ENCODE results near the gene PTGDS.
"Not testable (repeated sequence)": the region's sequence is repeated elsewhere in the genome, so short reads cannot be mapped to it uniquely, and the experiment has no call there.

PTGDS gene

DNA sequence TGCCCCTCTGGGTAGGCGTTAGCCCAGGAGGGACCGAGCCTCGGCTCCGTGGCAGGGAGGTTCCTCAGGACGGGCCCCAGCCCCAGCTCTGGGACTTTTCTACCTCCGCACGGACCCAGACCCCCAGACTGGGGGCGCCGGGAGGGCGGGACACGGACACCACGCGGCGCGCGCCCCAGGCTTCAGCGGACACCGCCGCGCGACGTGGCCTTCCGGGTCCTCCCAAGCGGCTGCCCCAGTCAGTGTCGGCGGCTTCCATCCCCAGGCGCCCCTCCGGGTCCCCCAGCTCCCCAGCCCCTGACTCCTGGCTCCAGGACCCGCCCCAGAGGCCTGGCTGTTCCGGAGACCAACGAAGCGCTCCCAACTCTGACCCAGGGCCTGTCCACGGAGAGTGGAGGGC lies 8.5 kb downstream of the PTGDS start:
- in situ Hi-C loops (cut with MboI; ENCODE audit: low sequenced_read_pairs) = no loop called here

DNA sequence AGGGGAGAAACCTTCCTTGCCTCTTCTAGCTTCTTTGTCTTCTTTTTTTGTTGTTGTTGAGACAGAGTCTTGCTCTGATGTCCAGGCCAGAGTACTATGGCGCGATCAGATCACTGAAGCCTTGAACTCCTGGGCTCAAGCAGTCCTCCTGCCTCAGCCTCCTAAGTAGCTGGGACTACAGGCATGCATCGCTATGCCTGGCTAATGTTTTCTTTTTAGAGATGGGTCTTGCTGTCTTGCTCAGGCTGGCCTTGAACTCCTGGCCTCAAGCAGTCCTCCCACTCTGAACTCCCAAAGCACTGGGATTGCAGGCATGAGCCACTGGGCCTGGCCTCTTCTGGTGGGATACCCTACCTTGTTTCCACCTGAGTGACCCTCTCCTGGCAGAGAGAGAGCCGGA lies 11.6 kb downstream of the PTGDS start:
- in situ Hi-C loops (cut with MboI; ENCODE audit: low sequenced_read_pairs) = no loop called here

- in situ Hi-C loops (cut with MboI; ENCODE audit: low sequenced_read_pairs) = no loop called here
Measured at GRCh38 chr9:136990242-136990911, 13.1 kb downstream of the PTGDS start.

DNA sequence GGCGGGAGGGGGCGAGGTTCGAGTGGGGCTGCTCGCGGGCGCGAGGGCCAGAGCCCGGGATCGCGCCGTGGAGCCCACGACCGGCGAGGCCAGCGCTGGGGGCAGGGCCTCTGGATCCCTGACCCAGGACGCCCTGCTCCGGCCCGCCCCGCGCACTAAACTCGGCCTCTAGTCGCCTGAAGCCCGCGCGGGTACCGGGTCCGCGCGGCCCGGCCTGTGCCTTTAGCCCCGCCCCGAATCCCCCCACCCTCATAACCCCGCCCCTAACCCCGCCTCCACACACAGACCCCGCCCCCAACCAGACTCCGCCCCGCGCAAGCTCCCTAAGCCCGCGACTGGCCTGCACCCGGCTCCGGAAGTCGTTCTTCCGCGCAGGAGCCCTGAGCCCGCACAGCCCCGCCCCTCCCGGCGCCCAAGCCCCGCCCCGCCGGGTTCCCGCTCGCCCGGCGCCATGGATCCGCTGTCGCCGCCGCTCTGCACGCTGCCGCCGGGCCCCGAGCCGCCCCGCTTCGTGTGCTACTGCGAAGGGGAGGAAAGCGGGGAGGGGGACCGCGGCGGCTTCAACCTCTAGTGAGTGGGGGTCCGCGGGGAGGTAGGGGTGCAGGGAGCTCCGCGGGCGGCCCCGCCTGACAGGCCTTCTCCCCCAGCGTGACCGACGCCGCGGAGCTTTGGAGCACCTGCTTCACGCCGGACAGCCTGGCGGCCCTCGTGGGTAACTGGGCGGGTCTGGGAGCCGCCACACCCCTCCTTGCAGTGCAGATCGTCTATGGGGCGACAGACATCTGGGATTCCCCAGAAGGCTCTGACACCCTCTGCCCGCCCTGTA lies 14.9 kb downstream of the PTGDS start, which contains the start of gene PAXX:
Gene PAXX (plus strand): TSS at position 430 of the 826 bp plus-strand sequence. CDS start 22 bp downstream, at position 452.
- in situ Hi-C loops (cut with MboI; ENCODE audit: low sequenced_read_pairs) = no loop called here

GRCh38 chr9:136992819-136993369 lies 15.6 kb downstream of the PTGDS start:
- in situ Hi-C loops (cut with MboI; ENCODE audit: low sequenced_read_pairs) = no loop called here

DNA sequence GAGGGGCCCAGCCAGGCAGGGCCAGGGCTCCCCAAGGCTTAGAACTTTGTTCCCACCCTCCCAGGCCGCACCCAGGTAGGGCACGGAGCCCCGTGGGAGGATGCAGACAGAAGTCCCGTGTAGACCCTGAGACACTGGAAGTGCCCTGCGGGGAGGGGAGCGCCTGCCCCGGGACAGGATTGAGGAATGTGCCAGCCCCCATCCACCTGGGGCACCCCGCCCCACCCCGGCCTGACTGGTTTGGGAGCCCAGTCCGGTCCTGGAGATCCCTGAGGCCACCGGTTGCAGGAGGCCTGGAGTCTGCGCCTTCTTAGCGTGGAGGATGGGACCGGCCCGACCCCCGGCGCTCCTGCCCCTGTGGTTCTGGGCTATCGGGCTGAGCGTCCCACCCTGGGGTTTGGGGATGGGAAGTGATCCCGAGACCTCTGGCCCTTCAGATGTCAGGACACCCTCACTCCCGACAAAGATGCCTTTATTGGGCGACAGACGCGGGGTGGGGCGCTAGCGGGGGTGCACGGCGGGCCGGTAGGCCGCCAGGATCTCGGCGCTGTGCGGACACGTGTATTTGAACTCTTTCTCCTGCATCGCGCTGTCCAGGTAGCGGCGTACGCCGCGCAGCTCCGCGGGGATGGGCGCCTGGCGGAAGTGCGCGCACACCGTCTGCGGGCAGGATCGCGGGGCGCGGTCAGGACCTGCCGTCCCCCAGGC lies 17.0 kb downstream of the PTGDS start:
- in situ Hi-C loops (cut with MboI; ENCODE audit: low sequenced_read_pairs) = no loop called here

DNA sequence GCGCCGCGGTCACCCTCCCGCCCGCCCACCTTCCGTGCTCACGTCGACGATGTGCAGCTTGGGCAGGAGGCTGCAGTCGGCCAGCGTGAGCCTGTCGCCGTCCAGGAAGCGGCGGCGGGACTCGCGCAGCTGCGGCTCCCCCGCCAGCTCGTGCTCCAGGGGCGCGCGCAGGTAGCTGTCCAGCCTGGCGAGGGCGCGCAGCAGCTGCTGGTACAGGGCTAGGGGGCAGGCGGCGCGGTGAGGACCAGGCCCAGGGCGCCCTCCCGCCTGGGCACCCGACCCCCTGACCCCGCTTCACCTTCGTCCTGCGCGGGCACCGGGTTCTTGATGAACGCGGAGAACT lies 17.6 kb downstream of the PTGDS start:
- in situ Hi-C loops (cut with MboI; ENCODE audit: low sequenced_read_pairs) = no loop called here

DNA sequence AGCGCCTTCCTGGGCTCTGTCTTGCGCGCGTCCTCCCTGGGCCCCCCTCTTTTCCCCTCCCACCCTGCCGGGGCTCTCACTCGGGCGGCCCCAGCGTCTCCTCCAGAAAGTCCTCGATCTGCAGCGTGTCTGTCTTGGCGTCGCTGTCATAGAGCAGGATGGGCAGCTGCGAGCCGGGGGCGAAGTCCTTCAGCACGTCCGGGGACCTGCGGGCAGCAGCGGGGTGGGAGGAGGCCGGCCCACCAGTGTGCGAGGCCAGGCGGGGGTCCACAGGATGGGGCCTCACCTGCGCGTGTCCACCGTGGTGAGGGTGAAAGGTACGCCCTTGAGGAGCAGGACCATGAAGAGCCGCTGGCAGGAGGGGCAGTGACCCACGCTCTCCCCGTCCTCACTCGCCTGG lies 18.1 kb downstream of the PTGDS start:
- in situ Hi-C loops (cut with MboI; ENCODE audit: low sequenced_read_pairs) = no loop called here

DNA sequence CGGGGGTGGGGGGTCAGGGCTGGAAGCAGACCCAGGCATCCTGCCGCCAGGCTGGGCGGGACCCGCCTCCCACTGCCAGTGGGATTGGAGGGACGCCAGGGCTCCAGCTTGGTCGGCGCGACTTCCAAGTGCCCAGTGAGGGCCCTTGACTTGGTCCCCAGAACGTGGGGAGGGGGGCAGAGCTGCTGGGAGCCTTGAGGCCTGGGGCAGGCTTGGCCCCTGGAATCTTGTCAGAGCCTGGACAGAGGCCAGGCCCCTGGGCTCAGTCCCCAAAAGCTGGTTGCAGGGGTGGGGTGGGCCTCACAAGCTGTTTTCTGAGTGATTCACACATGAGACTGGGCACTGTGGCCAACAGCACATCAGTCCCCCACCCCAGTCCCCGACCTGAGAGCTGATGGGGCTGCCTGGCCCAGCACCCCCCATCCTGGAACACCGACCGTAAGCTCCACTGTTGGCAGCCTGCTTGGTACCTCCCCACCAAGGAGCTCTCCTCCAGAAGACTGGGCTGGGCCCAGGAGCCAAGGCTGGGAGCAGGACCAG lies 18.5 kb downstream of the PTGDS start:
- in situ Hi-C loops (cut with MboI; ENCODE audit: low sequenced_read_pairs) = no loop called here

DNA sequence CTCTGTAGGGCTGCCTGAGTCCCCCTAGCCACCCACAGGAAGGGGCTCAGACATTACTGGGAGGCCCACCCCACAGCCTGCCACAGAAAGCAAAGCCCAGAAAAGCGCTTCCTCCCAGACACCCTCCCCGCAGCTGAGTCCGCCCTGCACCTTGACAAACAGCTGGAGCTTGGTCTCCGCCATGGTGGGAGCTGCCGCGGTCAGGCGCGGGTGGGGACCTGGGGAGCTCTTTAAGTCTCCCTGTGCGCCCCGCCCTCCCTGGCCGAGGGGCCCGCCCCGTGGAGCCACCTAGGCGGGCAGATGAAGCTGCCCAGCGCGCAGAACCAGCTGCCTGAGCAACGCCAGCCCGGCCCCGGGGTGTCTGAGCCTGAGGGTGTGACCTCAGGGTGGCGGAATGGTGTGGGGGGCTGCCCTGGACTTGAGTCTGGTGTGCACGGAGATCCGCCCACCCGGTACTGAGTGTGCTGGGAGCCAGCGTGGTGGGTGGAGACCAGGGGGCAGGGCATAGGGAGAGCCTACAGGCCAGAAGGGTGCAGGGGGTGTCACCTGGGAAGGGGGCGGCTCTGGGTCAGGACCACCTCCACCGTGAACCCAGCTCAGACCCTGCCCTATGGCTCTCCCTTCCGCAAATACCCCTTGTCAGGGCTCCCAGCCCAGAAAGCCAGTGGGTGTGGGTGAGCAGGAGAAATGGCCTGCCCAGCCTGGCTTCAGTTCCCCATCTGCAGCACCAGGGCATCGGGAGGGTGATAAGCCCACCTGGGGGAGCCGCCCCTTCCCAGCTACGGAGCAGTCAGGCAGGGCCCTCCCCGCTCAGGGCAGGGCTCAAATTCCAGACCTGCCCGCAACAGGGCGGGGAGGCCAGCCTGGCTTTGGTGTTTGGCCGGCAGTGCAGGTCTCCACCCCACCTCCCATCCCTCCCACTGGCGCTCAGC lies 19.3 kb downstream of the PTGDS start, which contains the start of gene CLIC3:
Gene CLIC3 (minus strand): TSS at position 208 of the 932 bp plus-strand sequence. CDS start 25 bp downstream, at position 183.
- in situ Hi-C loops (cut with MboI; ENCODE audit: low sequenced_read_pairs) = no loop called here

GRCh38 chr9:136997371-136997770 lies 20.1 kb downstream of the PTGDS start:
- in situ Hi-C loops (cut with MboI; ENCODE audit: low sequenced_read_pairs) = no loop called here

GRCh38 chr9:136997830-136998234 lies 20.5 kb downstream of the PTGDS start:
- in situ Hi-C loops (cut with MboI; ENCODE audit: low sequenced_read_pairs) = no loop called here

GRCh38 chr9:137000177-137000930 lies 23.1 kb downstream of the PTGDS start:
- in situ Hi-C loops (cut with MboI; ENCODE audit: low sequenced_read_pairs) = no loop called here

DNA sequence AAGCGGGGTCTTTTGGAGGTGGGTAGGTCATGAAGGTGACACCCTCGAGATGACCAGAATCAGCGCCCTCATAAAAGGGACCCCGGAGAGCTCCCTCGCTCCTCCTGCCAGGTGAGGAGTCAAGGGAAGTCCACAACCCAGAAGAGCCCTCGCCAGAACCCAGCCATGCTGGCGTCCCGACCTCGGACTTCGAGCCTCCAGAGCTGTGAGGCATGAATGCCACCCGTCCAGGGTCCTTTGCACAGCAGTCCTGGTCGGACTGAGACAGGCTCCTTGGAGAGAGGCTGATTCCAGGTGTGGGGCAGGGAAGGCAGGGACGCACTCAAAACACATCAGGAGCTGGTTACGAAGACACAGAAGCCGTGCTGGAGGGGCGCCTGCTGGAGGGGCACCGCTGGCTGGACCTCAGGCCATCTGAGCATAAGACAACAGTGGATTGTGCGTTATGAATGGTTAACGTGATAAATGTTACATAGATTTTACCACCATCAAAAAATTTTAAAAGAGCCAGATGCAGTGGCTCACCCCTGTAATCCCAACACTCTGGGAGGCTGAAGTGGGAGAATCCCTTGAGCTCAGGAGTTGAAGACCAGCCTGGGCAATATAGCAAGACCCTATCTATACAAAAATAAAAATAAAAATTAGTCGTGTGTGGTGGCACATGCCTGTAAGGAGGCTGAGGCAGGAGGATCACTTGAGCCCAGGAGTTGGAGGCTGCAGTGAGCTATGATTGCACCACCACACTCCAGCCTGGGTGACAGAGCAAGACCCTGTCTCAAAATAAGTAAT lies 24.7 kb downstream of the PTGDS start:
- in situ Hi-C loops (cut with MboI; ENCODE audit: low sequenced_read_pairs) = no loop called here

- in situ Hi-C loops (cut with MboI; ENCODE audit: low sequenced_read_pairs) = no loop called here
Measured at GRCh38 chr9:137002646-137003041, 25.3 kb downstream of the PTGDS start.

GRCh38 chr9:137004285-137004684 lies 27.0 kb downstream of the PTGDS start:
- in situ Hi-C loops (cut with MboI; ENCODE audit: low sequenced_read_pairs) = not testable (repeated sequence)

GRCh38 chr9:137006116-137007003 lies 29.1 kb downstream of the PTGDS start:
- in situ Hi-C loops (cut with MboI; ENCODE audit: low sequenced_read_pairs) = no loop called here
